Ecto neural progenitor cell (in vitro differentiated cells): ENCODE data around the gene TWSG1.
"Not testable (repeated sequence)": the region's sequence is repeated elsewhere in the genome, so short reads cannot be mapped to it uniquely, and the experiment has no call there.

Source experiments
- DNase-seq: peaks from one replicate; pipeline ENCODE4 v3.0.0-alpha.2; 2018; ENCODE audit warnings: low spot score

The TWSG1 gene

DNA sequence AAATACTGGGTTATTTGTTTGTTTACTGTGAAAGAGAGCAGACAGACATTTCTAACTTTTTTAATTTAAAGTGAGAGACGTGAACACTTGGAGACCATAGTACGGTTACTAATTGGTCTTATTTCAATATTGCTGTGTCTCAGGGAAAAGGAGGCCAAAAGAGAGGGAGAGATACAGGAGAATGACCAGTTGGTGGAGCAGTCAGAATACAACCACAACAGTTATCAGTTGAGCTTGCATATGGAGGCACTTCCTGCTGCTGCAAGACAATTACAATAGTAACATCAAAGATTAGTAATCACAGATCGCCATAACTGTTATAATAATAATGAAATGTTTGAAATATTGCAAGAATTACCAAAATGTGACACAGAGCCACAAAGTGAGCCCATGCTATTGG lies 58.2 kb downstream of the TWSG1 start:
- DNase-seq = no peak

DNA sequence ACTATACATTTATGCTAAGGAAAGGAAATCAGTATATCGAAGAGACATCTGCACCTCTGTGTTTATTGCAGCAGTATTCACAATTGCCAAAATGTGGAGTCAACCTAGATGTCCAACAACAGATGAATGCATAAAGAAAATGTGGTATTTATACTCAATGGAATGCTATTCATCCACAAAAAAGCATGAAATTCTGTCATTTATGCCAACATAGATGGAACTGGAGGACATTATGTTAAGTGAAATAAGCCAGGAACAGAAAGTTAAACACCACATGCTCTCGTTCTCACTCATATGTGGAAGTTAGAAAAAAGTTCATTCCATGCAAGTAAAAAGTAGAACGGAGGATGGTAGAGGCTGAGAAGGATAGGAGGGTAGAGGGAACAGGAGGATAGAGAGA lies 59.5 kb downstream of the TWSG1 start:
- DNase-seq = no peak

- no peak for DNase-seq
Observed at GRCh38 chr18:9400197-9400596, 65.6 kb downstream of the TWSG1 start.

DNA sequence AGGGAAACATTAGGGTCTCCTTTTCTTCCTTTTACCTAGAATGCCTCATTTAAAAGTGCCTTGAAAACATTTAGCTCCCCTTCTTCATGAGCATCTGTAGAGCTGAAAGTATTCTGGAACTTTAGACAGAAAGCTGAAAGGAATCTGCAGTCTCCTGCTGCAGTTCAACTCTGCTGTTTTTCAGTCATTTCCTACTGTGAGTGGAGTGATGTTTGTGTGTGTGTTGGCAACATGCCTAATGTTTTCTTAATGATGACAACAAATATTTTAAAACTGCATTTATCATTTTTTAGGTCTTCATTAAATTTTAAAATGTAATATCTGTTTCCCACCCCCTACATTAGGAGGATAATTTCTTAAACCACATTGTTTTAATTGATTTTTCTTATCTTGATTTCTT lies 66.6 kb downstream of the TWSG1 start:
- no peak for DNase-seq

- DNase-seq = not testable (repeated sequence)
Observed at GRCh38 chr18:9402358-9403007, 67.9 kb downstream of the TWSG1 start.

- DNase-seq = no peak
Observed at GRCh38 chr18:9403795-9404564, 69.4 kb downstream of the TWSG1 start.

GRCh38 chr18:9404565-9405060 lies 70.0 kb downstream of the TWSG1 start:
- DNase-seq = no peak

- DNase-seq = no peak
Observed at GRCh38 chr18:9405130-9405529, 70.6 kb downstream of the TWSG1 start.

GRCh38 chr18:9405977-9406376 lies 71.4 kb downstream of the TWSG1 start:
- DNase-seq = no peak

- no peak for DNase-seq
Observed at GRCh38 chr18:9410515-9410914, 75.9 kb downstream of the TWSG1 start.

DNA sequence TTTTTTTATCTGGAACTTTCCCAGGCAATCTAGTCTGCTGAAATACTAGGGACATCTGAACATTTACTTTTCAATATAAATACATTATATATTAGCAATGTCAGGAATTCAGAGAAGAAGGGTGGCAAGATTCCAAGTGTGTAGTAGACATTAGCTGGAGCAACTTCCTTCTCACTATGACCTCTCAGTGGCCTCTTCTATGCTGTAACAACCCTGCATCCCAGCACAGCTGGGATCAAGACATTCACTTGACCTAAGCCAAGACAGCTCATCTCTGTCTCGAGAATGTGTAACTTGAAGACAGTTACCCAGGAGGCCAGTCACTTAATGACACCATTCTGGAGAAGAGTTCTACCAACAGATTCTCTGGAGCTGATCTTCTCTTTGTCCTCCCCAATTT lies 79.0 kb downstream of the TWSG1 start:
- no peak for DNase-seq

DNA sequence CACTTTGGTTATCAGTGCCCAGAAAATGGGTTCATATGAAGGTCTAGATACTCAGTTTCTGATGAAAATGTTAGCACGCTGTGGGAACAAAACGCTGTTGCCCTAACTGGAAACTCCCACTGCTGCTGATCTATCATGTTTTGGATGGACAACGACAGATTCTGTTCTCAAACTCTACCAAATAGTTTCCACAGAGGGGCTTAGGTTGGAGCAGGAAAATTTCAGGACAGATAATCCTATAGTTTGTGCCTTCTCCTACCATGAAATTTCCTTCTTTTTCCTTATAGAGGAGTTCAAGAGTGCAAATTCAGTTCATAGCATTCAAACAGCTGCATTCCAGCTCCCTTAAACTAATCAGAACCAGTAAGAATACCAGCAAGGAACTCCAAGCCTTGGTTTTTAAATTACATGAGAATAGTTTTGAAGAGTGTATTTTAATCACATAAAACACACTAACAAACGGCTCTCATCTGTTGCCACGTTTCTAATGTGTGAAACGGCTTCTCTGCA lies 82.0 kb downstream of the TWSG1 start:
- no peak for DNase-seq

- no peak for DNase-seq
Observed at GRCh38 chr18:9417073-9417851, 82.7 kb downstream of the TWSG1 start.

DNA sequence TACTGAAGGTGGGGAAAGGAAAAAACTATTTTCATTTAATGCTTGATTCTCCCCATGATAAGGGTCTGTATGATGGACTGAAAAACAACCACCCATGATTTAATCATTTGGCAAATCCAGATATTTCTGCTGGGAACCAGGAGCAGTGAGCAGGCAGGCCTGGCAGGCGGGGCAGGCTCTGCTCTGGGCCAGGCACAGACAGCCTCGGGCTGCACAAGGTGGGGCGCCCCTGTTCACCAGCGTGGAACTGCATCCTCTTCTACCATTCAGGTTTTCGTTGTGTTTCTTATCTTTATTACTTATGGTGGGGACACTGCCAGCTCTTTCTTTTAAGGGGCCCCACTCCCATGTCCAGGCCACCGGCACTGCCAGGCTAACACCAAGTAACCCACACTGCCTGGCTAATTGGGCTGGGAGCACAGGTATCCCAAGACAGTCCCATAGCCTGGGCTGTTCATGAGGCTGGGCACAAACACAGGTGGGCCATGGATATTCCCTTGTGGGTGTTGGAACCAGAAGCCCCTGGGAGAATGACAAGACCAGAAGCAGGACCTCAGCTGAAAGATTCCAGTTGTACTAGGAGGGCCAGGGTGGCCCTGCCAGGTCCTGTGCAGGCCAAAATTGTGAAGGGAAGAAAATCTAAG lies 83.6 kb downstream of the TWSG1 start:
- no peak for DNase-seq

GRCh38 chr18:9419956-9420631 lies 85.5 kb downstream of the TWSG1 start:
- no peak for DNase-seq

- DNase-seq = no peak
Observed at GRCh38 chr18:9421096-9421900, 86.7 kb downstream of the TWSG1 start.

DNA sequence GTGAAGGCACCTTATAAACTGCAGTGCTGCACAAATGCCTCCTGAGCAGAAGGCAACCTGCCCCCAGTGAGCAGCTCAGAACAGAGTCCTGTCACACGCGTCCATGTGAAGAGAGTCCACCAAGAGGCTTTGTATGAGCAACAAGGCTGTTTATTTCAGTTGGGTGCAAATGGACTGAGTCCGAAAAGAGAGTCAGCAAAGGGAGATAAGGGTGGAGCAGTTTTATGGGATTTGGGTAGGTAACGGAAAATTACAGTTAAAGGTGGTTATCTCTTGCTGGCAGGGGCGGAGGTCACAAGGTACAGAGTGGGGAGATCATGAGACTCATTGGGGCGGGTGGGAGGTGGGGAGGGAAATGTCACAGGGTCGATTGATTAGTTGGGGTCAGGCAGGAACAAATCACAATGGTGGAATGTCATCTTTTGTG lies 87.3 kb downstream of the TWSG1 start:
- no peak for DNase-seq

DNA sequence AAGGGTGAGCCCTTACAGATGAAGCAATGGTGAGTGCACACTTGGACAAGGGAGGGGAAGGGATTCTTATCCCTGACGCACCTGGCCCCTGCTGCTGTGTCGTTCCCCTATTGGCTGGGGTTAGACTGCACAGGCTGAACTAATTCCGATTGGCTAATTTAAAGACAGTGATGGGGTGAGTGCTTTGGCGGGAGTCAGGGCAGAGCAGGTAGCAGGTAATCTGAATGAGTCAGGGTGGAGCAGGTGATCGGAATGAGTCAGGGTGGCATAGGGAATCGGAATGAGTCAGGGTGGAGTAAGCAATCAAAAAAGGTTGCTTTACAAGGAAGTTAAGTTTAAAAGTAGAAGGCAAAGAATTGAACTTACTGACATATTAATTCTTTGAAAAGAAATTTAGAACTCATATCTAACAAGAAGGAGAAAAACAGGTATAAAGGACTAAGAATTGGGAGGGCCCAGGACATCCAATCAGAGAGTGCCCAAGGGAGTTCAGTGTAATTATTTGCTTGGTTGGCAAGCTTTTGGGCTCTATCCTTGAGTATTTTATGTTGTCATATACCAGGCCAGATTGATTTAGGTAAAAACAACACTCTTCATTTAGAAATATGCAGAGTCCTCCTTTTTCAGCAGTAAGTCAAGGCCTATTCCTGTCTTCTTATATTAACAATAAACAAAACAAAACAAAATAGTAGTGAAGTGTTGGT lies 88.4 kb downstream of the TWSG1 start:
- DNase-seq = no peak

GRCh38 chr18:9423648-9424047 lies 89.1 kb downstream of the TWSG1 start:
- not testable (repeated sequence) for DNase-seq

GRCh38 chr18:9424235-9424634 lies 89.7 kb downstream of the TWSG1 start:
- not testable (repeated sequence) for DNase-seq
